ENCODE measurements around the gene PCNX4. TPM values are rescaled to one million over a fixed set of nuclear protein-coding genes. Genes with fewer than 3 reads are reported as not detected.
A peak's percentile ranks its signal among the peaks of the same experiment; 100 is the strongest.

PCNX4 gene
- total RNA-seq, 1 donor from 2014 or later = 53.0 TPM

- DNase-seq (ENCODE audit: low spot score) = no peak
Measured at GRCh38 chr14:60204843-60205774, 113.4 kb downstream of the PCNX4 start.

- DNase-seq (ENCODE audit: low spot score) = no peak
Measured at GRCh38 chr14:60206249-60206670, 114.5 kb downstream of the PCNX4 start.

DNA sequence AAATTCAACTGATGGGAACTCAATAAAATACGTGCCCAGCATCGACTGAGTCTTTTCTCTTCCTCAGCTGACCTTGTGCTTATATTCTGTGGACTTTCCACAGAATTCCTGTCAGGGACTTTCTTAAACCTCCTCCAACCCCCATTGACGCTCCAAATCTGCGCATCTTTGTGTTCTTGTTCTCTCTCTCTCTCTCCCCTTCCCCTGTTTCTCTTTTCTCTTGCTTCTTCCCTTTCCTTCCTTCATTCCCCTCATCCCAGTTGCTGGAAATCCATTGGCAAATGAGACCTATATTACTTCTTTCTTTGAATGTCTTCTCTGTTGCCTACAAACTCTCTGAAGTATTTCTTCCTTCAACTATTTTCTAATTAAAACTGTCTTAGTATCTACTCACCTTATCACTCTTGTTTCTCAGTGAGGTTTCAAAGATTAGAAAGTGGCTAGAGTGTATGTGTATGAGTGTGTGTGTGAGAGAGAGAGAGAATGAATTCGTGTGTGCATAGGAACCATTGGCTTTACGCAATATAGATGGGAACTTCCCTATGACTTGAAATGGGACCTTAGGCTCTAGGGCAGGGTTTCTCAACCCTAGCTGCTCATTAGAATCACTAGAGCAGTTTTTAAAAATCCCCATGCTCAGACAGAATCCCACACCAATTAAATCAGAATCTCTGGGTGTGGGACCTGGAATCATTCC, 115.3 kb downstream of the PCNX4 start:
- DNase-seq (ENCODE audit: low spot score) = no peak

DNA sequence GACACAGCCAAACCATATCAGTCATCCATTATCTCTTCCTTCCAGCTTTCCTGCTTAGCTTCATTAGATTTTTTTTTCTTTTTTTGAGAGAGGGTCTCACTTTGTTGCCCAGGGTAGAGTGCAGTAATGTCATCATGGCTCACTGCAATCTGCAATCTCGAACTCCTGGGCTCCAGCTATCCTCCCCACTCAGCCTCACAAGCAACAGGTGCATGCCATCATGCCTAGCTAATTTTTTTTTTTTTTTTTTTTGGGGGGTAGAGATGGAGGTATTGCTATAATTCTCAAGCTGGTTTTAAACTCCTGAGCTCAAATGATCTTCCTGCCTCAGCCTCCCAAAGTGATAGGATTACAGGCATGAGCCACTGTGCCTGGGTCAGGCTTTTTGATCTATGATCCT, 119.0 kb downstream of the PCNX4 start:
- DNase-seq (ENCODE audit: low spot score) = no peak

DNA sequence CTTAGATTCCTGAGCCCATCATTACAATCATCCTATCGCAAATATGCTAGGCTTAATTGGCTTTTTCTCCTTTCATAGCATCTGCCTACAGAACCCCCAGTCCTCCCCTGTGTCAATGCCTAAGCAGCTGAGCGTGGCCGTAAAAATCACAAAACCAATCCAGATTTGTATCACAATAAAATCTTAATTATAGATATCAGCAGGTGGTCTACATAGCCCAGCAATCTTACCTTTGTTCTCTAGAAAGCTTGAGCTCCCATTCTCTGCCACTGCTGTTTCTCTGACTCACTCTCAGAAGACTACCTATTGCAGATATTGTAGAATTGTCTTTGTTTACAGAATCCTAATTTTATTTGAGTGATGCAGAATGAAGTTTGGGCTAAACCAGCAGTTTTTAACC, 119.4 kb downstream of the PCNX4 start:
- no peak for DNase-seq (ENCODE audit: low spot score)

DNA sequence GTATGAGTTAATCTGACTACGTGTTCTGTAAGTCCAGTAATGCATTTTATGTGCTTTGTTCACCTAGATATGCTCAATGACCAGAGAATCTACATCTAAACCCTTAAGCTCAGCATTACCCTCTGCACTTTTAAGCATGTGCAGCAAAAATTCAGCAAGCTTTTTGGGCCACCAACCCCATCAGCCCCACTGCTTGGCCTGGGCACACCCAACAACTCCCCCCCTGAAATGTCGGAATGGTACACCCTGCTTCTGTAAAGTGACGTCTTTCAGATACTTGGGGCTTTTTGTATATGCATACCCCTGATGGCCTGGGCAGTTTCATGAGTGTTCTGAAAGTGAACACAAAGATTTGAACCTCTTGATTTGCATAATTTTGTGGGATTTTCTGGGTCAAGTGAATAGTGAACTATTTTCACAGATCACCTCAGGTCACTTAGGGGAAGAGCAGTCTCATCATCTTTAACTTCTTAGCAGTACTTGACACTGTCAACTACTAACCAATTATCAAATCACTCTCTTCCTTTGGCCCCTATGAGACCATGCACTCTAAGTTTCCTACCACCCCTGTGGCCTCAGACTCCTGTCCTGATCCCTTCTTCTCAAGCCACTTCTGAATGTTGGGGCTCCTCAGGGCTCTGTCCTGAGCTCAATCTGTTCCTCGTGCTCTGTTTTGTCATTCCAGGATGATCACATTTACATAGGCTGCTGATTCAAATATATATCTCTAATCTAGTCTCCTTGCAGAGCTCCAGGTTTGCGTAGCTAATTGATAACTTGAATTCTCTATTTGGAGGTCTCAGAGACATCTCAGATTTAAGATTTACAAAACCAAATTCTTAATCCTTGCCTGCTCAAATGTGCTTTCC, 121.0 kb downstream of the PCNX4 start:
- DNase-seq (ENCODE audit: low spot score) = no peak

DNA sequence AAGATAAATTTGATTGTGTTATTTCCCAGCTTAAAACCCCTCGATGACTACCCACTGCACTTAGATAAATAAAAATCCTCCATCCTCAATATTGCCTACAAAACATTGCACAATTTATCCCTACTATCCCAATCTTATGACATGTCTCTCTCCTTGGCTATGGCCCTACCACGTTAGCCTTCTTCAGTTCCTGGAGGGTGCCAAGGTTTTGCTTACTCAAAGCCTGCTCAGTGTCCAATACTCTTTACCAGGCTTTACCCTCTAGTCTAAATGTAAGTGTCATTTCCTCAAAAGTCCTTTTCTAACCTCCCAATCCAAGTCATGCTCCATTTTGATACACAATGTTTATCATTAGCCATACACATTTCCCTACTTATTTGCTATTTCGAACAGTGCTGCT, 122.3 kb downstream of the PCNX4 start:
- DNase-seq (ENCODE audit: low spot score) = no peak

DNA sequence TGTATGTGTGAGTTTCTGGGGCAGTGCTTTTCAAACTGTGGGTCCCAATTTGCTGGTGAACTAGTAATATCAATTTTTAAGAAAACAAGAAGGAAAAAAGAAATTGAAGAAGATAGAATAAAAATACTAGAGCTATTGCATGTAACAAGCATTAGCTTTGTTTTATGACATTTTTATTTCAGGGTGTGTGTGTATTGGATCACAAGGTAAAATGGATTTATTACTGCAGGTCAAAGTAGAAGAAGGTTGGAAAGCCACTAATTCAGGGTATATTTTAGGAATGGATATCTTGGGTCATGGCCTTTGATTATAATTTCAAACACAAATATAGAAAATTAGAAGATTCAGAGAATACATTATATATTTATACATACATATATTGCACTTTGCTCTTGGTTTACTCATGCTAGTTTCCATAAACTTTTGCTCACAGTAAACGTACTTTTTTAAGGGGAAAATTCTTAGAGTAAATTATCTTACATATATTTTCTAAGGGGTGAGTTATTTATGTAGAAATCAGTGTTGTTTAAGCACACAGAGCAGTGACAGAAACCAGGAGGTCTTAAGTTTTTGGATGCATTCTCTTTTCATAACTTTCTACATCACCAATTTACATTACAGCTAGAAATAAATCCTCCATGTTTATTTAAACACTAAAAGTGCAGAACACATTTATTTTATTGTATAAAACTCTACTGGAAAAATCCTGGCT, 122.8 kb downstream of the PCNX4 start:
- DNase-seq (ENCODE audit: low spot score) = no peak

DNA sequence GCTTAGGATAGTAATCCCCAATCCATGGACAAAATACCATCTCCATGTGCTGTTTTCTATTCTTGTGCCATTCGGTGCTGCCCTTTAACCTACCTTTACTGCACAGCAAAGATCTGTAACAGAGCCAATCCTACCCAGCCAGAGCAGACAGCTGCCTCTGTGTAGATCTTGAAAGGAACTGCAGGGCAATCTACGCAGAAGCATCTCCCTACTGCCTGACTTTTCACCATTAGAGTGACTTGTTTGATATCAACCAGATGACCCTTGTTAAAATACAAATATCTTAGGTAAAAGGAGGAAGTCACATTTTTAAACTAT, 123.4 kb downstream of the PCNX4 start:
- DNase-seq (ENCODE audit: low spot score) = peak; percentile 65

DNA sequence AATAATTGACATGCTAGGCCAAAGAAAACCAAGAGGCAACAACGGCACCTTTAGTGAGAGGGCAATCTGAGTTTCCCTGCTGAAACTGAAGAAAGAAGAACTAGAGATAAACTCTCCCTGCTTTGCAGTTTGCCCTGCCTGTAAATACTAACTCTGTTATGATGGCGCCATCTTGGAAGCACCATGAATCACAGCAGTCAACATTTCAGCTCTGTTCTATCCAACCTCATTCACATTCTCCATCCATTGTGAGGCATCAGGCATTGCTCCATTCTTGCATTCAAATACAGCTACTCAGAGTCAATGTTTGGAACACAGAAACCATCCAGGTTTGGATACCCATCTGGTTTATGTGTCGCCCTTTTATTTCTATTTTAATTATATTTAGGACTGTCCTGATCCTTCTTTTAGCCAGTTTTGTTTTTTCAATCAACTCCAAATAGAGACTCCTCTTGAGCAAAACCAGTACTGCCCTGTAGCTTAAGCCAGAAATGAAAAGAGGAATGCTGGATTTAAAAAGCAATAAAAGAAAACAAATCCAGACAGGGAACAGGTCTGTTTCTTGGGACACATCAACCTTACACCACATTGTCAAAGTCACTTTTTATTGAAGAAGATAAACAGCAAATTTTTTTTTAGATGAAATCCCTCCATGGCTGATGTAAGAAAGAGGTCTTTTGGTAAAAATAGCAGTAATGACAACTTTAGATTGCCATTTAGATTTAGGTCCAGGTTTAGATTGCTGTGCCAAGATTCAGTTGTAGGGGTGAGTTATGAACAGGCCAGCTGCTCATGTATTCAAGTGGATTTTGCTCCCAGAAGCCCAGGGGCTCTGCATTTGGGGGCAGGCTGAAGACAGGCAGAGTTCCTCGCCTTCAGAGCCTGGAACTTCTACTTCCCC, 124.0 kb downstream of the PCNX4 start:
- DNase-seq (ENCODE audit: low spot score) = peak; percentile 57

DNA sequence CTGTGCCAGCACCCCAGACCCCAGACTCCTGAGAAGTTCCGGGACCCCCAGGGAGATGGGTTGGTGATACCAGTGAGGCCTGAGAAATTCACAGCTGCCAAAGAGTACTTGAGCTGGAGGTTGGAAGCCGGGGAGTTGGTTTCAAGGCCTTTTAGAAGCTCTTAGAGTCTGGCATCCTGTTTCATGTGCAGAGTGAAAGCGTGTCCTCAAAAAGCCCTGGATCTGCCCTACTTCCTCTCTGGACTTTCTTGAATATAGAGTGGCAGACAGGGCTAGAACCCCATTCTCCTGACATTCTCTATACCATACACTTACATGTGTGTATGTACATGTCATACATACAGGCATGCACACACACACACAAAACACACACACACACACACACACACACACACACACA, 126.0 kb downstream of the PCNX4 start:
- DNase-seq (ENCODE audit: low spot score) = peak; percentile 5

Other genes with a start within 250 kb of the PCNX4 start
- 12.5 TPM for gene RTN1, start 221.1 kb upstream of the PCNX4 start, total RNA-seq (ENCODE audit: insufficient read depth, low replicate concordance)
- not detected for gene LRRC9, start 171.8 kb upstream of the PCNX4 start, total RNA-seq (ENCODE audit: insufficient read depth, low replicate concordance)
- gene DHRS7, start 73.5 kb downstream of the PCNX4 start, total RNA-seq (ENCODE audit: insufficient read depth, low replicate concordance) = 75.8 TPM
- gene PPM1A, start 157.3 kb downstream of the PCNX4 start, total RNA-seq (ENCODE audit: insufficient read depth, low replicate concordance) = 53.2 TPM

All from umbilical cord (tissue), 2 donors.